Nephron (organoid): ENCODE measurements around the gene PTH2.

Source experiments
- H3K27ac Mint-ChIP-seq, 3 experiments: 2 replicates each; pipeline ENCODE4 v1.8.0; 2020; ENCODE audit warnings: mixed read lengths in 3 of 3, mild to moderate bottlenecking in 2 of 3, moderate library complexity in 1 of 3
- H3K27me3 Mint-ChIP-seq: 2 replicates; pipeline ENCODE4 v1.8.0; 2021; ENCODE audit warnings: low read depth, mild to moderate bottlenecking, moderate library complexity, mixed read lengths
- H3K36me3 Mint-ChIP-seq: 2 replicates; pipeline ENCODE4 v1.8.0; 2020; ENCODE audit warnings: low read depth, mixed read lengths
- H3K4me1 Mint-ChIP-seq: 2 replicates; pipeline ENCODE4 v1.8.0; 2020; ENCODE audit warnings: mixed read lengths
- H3K4me3 Mint-ChIP-seq, 3 experiments: 2 replicates each; pipeline ENCODE4 v1.8.0; 2020; ENCODE audit warnings: mild to moderate bottlenecking in 3 of 3, mixed read lengths in 3 of 3, moderate library complexity in 2 of 3
- H3K9me3 Mint-ChIP-seq: 2 replicates; pipeline ENCODE4 v1.8.0; 2020; ENCODE audit warnings: mixed read lengths
- CTCF ChIP-seq, 3 experiments: fragments of 200-600 bp; sonication (generic); IDR thresholded peaks; one replicate each; pipeline ENCODE4 v1.5.0; 2021; ENCODE audit warnings: antibody characterized with exemption in 3 of 3; ENCODE audit not compliant: unreplicated experiment in 3 of 3

PTH2 gene

GRCh38 chr19:49430678-49431329 is 7.6 kb upstream of the PTH2 start:
- Mint-ChIP-seq H3K4me1 (peaks cover 17% of the 10 kb centered on the region), H3K9me3 (peaks cover 9% of the 10 kb centered on the region), H3K4me3 (no peak overlapping the region), H3K27ac (no peak overlapping the region), H3K27me3 (peaks cover 98% of the 10 kb centered on the region), H3K36me3 (peaks cover 4% of the 10 kb centered on the region)
- no peak for TF ChIP-seq CTCF (IDR thresholded peaks at IDR 0.05; ENCODE audit: unreplicated experiment in 3 of 3)

GRCh38 chr19:49430172-49430677 is 7.0 kb upstream of the PTH2 start:
- Mint-ChIP-seq H3K9me3 (peaks cover 9% of the 10 kb centered on the region), H3K27ac (no peak overlapping the region), H3K27me3 (peaks cover 98% of the 10 kb centered on the region), H3K4me1 (peaks cover 17% of the 10 kb centered on the region), H3K4me3 (no peak overlapping the region), H3K36me3 (peaks cover 4% of the 10 kb centered on the region)
- TF ChIP-seq CTCF (IDR thresholded peaks at IDR 0.05; ENCODE audit: unreplicated experiment in 3 of 3), result no peak

GRCh38 chr19:49428547-49429451 is 5.6 kb upstream of the PTH2 start:
- TF ChIP-seq CTCF (IDR thresholded peaks at IDR 0.05; ENCODE audit: unreplicated experiment in 3 of 3), result no peak
- Mint-ChIP-seq H3K27me3 (peaks cover 98% of the 10 kb centered on the region), H3K9me3 (peaks cover 9% of the 10 kb centered on the region), H3K4me3 (peak overlapping the region; percentile 49 to 69 (median 64)), H3K27ac (no peak overlapping the region), H3K4me1 (peaks cover 20% of the 10 kb centered on the region), H3K36me3 (peaks cover 4% of the 10 kb centered on the region)

- TF ChIP-seq CTCF (IDR thresholded peaks at IDR 0.05; ENCODE audit: unreplicated experiment in 3 of 3), result no peak
These were observed 4.8 kb upstream of the PTH2 start for GRCh38 chr19:49427855-49428546.

GRCh38 chr19:49427339-49427738 is 4.1 kb upstream of the PTH2 start:
- peak overlapping the region; percentile 7 to 34 (median 32) for H3K4me3 Mint-ChIP-seq
- no peak for TF ChIP-seq CTCF (IDR thresholded peaks at IDR 0.05; ENCODE audit: unreplicated experiment in 3 of 3)
- H3K9me3 Mint-ChIP-seq, result peaks cover 7% of the 10 kb centered on the region
- peaks cover 98% of the 10 kb centered on the region for H3K27me3 Mint-ChIP-seq
- H3K36me3 Mint-ChIP-seq, result no peaks in the 10 kb centered on the region
- peaks cover 30% of the 10 kb centered on the region for H3K4me1 Mint-ChIP-seq
- no peak overlapping the region for H3K27ac Mint-ChIP-seq

More at GRCh38 chr19:49427855-49428546, 4.8 kb upstream of the PTH2 start:
- peak overlapping the region; percentile 64 to 71 (median 68) for H3K4me3 Mint-ChIP-seq
- peaks cover 7% of the 10 kb centered on the region for H3K9me3 Mint-ChIP-seq
- peaks cover 98% of the 10 kb centered on the region for H3K27me3 Mint-ChIP-seq
- peaks cover 25% of the 10 kb centered on the region for H3K4me1 Mint-ChIP-seq
- no peak overlapping the region for H3K27ac Mint-ChIP-seq
- no peaks in the 10 kb centered on the region for H3K36me3 Mint-ChIP-seq
